Gastrocnemius medialis (tissue), 4 donors: ENCODE measurements around the gene MRPL4.
A peak's percentile ranks its signal among the peaks of the same experiment; 100 is the strongest.

ENCODE experiments used
- CTCF ChIP-seq, 5 experiments: fragments of 450-650 bp in 3 of 5; fragments of 200-600 bp in 2 of 5; sonication (generic) in 2 of 5; IDR thresholded peaks in 4 of 5; conservative IDR thresholded peaks in 1 of 5; 1 replicate in 4 of 5; 2 replicates in 1 of 5; pipeline ENCODE4 v1.5.1; 2016 to 2019; ENCODE audit warnings: antibody characterized with exemption in 5 of 5, mild to moderate bottlenecking in 3 of 5, moderate library complexity in 3 of 5
- POLR2A ChIP-seq, 2 donors: fragments of 450-650 bp; IDR thresholded peaks; one replicate each; pipeline ENCODE4 v1.6.1; 2017; ENCODE audit warnings: antibody characterized with exemption in 2 of 2, mild to moderate bottlenecking in 2 of 2, moderate library complexity in 2 of 2

GRCh38 chr19:10269333-10270179, 17.5 kb downstream of the MRPL4 start:
- TF ChIP-seq POLR2A (IDR thresholded peaks at IDR 0.05) (no peak), CTCF (IDR thresholded peaks at IDR 0.05 in 4 of 5, conservative IDR thresholded peaks at IDR 0.05 in 1 of 5) (peak; percentile 81 to 94 (median 92))
